Kidney (tissue), 14 donors: ENCODE results near the gene MYORG. TPM values are rescaled to one million over a fixed set of nuclear protein-coding genes. Genes with fewer than 3 reads are reported as not detected.

ENCODE experiments used
- DNase-seq, 5 donors: peaks; one replicate each; pipeline ENCODE4 v3.0.0-alpha.2; 2013 to 2020
- FAIRE-seq: peaks from 2 replicates; lab custom pipeline; 2012; peaks lifted over from hg19 to GRCh38; lab: Jason Lieb, UNC
- H3K27ac ChIP-seq, 2 donors: one replicate each; pipeline ENCODE4 v1.7.0; 2013; ENCODE audit warnings: low read depth in 2 of 2, low read length in 2 of 2, inconsistent platforms in 1 of 2
- H3K27me3 ChIP-seq: one replicate; pipeline ENCODE4 v1.7.1; 2013; ENCODE audit warnings: low read length, inconsistent platforms; ENCODE audit not compliant: control insufficient read depth, insufficient read depth
- H3K36me3 ChIP-seq, 3 donors: one replicate each; pipeline versions ENCODE4 v1.7.0 to v1.7.1; 2013; ENCODE audit warnings: low read length in 3 of 3, control low read depth in 1 of 3, inconsistent platforms in 1 of 3; ENCODE audit not compliant: insufficient read depth in 3 of 3, control insufficient read depth in 2 of 3
- H3K4me1 ChIP-seq, 3 donors: one replicate each; pipeline versions ENCODE4 v1.7.0 to v1.7.1; 2013; ENCODE audit warnings: low read length in 3 of 3, inconsistent platforms in 1 of 3, low read depth in 1 of 3; ENCODE audit not compliant: control insufficient read depth in 2 of 3, insufficient read depth in 2 of 3
- H3K4me3 ChIP-seq, 3 donors: one replicate each; pipeline versions ENCODE4 v1.7.0 to v1.8.1; 2013; ENCODE audit warnings: low read length in 3 of 3, control low read depth in 1 of 3, inconsistent platforms in 1 of 3
- H3K9ac ChIP-seq, 3 donors: one replicate each; pipeline versions ENCODE4 v1.7.0 to v1.7.1; 2013; ENCODE audit warnings: low read length in 3 of 3, control low read depth in 1 of 3, inconsistent platforms in 1 of 3
- H3K9me3 ChIP-seq, 3 donors: one replicate each; pipeline versions ENCODE4 v1.7.0 to v1.7.1; 2013; ENCODE audit warnings: low read length in 3 of 3, control low read depth in 1 of 3, inconsistent platforms in 1 of 3; ENCODE audit not compliant: control insufficient read depth in 2 of 3, insufficient read depth in 1 of 3
- CTCF ChIP-seq: IDR thresholded peaks from 3 replicates; pipeline ENCODE4 v1.5.1; 2012; ENCODE audit warnings: mild to moderate bottlenecking, moderate library complexity, borderline replicate concordance; ENCODE audit not compliant: insufficient read depth; ENCODE audit errors: extremely low read depth
- intact Hi-C: fragments of 100-400 bp; cut with DNase I; formaldehyde crosslinking; loops from one replicate; pipeline ENCODE4 v1.11.1; 2022
- polyA plus RNA-seq: library from polyadenylated mRNA; stranded (reverse); fragments of 350-450 nt; fragmentation: Illumina TruSeq; extraction: RNeasy Lipid Tissue Mini Kit (QIAGEN cat#74804); gene quantifications from one replicate; pipeline ENCODE4 v1.2.3, GENCODE V29; 2014; ENCODE audit warnings: low read depth, low replicate concordance; ENCODE audit not compliant: insufficient read depth
- total RNA-seq: library from RNA; stranded (reverse); fragmentation: NEBNext Ultra II Directional; extraction: Animal tissue kit (Norgen Biotek cat#: 25700); gene quantifications from one replicate; pipeline ENCODE4 v1.2.1, GENCODE V29; 2021
- donor health status: control.
- donor health status: control.
- donor health status: control.
- donor health status: control.
- donor health status: control.
- donor health status: DM: yes; HTN: yes; CAD: no.
- donor health status: Normal renal cell carcinoma (clear cell type).

MYORG gene
- total and polyA plus RNA-seq, 2 donors from 2014 or later, result 8.1 to 13.5 TPM

GRCh38 chr9:34413231-34413852 lies 36.6 kb upstream of the MYORG start:
- H3K9me3 ChIP-seq, result no peaks in the 10 kb centered on the region
- no peak overlapping the region for H3K27ac ChIP-seq
- H3K4me1 ChIP-seq, result no peaks in the 10 kb centered on the region
- TF ChIP-seq CTCF, result no peak
- intact Hi-C loops, result loop anchor here (10.0 kb wide), 1 partner anchor 181 kb away; no protein-coding TSS in a partner anchor
- no peaks in the 10 kb centered on the region for H3K27me3 ChIP-seq
- no peak overlapping the region for H3K9ac ChIP-seq
- DNase-seq, result peak in 4 of 5 donors; percentile 69 to 92 (median 84)
- H3K4me3 ChIP-seq, result no peak overlapping the region
- no peak for FAIRE-seq
- no peaks in the 10 kb centered on the region for H3K36me3 ChIP-seq

DNA sequence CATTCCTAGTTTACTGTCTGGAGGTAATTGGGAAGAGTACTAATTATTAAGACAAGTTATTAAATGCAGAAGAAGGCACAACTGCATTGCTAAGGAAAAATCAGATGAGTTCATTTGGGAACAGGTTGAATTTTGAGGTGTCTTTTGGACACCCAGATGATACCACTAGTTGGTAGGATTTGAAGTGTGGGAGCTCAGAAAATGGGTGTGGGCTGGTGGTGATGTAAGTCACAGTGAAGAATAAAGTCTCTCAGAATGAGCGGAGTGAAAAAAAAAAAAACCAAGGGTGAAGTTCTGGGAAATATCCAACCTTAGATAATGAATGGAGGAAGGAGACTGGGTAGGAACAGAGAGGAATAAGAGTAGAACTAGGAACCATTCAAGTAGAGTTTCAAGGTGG lies 35.6 kb upstream of the MYORG start:
- H3K4me3 ChIP-seq, result no peak overlapping the region
- H3K9ac ChIP-seq, result no peak overlapping the region
- no peaks in the 10 kb centered on the region for H3K4me1 ChIP-seq
- DNase-seq (no peak), FAIRE-seq (no peak)
- intact Hi-C loops, result loop anchor here (10.0 kb wide), 1 partner anchor 182 kb away; no protein-coding TSS in a partner anchor
- no peaks in the 10 kb centered on the region for H3K9me3 ChIP-seq
- H3K27me3 ChIP-seq, result no peaks in the 10 kb centered on the region
- H3K27ac ChIP-seq, result no peak overlapping the region
- TF ChIP-seq CTCF, result no peak
- H3K36me3 ChIP-seq, result no peaks in the 10 kb centered on the region

DNA sequence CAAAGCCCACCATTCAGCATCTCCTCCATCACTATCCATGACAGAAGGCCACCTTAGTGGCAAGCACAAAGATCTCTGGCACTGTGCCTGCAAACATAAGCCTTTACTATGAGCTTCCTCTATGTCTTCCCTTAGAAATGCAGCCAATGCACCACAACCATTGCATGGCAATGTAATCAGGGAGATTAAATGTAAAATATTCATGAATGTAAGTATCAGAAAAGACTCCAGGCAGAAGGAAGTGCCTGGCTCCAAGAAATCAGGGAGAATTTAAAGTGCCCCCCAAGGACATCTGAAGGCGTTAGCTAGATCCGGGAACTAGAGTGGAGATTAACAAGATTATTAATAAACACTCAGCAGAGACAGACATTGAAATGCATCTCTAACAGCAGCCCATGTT lies 32.5 kb upstream of the MYORG start:
- Histone ChIP-seq H3K9ac (no peak overlapping the region), H3K9me3 (no peaks in the 10 kb centered on the region), H3K36me3 (no peaks in the 10 kb centered on the region), H3K27ac (no peak overlapping the region), H3K4me1 (no peaks in the 10 kb centered on the region), H3K27me3 (no peaks in the 10 kb centered on the region), H3K4me3 (no peak overlapping the region)
- FAIRE-seq (no peak), DNase-seq (no peak)
- no peak for TF ChIP-seq CTCF
- intact Hi-C loops, result no loop called here
